T-helper 22 cell (primary cell): ENCODE data around the gene MRGPRX3.

Experiments used
- DNase-seq: peaks from one replicate; pipeline ENCODE4 v3.0.0-alpha.2; 2020; ENCODE audit warnings: low read depth

MRGPRX3 gene

DNA sequence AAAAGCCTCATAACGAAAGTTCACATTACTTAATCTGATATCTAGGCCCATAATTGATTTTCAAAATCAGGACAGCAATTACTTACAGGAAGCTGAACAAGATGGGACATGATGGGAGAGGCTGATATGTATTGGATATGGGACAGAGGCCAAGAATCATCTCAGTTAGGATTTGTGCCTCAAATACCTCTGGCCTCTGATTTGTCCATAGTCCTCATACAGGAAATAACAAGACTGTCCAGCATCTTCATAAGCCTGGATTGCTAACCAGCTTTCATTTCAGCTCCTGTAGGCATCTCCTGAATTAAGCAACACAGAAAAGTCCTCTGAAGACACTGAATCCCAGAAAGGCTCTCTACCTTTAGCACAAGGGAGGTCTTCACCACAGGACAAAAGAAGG, 36.0 kb downstream of the MRGPRX3 start:
- no peak for DNase-seq

DNA sequence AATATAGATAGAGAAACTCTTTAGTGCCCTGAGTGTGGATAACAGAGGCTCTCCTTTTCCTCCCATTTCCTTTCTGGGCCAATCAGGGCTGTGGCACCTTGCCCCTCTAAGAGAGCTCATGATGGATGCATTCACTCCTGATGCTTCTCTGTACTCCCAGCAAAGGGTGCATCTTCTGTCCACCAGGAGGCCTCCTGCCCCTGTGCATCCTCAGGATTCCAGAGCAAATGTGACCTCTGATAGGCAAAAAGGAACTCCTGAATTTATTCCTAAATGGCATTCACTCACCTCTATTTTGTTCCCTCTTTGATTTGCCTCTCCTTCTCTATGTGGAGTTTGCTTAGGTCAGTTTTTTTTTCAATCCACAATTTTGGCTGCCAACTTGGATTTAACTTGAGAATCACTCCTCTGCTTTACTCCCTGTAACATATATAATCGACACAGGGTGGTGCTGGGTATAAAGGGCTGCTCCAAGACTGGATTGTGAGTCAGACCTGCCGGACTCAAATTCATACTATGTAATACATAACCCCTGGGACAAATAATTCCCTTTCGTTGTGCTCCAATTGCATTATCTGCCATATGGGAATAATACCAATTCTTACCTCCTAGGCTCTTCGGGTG, 39.1 kb downstream of the MRGPRX3 start:
- DNase-seq: no peak

DNA sequence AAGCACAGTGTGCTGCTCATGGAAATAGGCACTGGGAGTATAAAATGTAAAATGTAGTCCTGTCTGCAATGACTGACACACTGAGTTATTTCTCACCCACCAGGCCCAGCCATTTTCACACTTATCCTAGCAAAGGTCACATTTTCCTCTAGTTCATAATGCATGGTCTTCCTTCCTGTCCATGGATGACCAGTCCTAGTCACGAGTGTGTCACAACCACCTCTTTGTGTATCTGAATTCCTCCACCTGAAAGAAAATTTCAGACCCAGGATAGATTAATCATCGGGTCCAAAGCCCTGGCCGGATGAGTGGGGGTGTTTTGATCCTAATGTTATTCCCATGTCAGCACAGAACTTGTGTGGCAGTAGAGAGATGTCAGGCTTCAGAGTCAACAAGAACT, 40.3 kb downstream of the MRGPRX3 start, which contains the start of gene MRGPRX4:
TSS of gene MRGPRX4 (plus strand) at position 172 of the 400 bp plus-strand sequence. CDS start 420 bp downstream, outside the sequence.
- no peak for DNase-seq

DNA sequence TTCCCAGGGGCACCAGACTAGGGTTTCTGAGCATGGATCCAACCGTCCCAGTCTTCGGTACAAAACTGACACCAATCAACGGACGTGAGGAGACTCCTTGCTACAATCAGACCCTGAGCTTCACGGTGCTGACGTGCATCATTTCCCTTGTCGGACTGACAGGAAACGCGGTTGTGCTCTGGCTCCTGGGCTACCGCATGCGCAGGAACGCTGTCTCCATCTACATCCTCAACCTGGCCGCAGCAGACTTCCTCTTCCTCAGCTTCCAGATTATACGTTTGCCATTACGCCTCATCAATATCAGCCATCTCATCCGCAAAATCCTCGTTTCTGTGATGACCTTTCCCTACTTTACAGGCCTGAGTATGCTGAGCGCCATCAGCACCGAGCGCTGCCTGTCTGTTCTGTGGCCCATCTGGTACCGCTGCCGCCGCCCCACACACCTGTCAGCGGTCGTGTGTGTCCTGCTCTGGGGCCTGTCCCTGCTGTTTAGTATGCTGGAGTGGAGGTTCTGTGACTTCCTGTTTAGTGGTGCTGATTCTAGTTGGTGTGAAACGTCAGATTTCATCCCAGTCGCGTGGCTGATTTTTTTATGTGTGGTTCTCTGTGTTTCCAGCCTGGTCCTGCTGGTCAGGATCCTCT, 41.0 kb downstream of the MRGPRX3 start:
- DNase-seq: no peak
